Thoracic aorta (tissue), 2 donors: ENCODE results near the gene FMNL2. TPM values are rescaled to one million over a fixed set of nuclear protein-coding genes. Genes with fewer than 3 reads are reported as not detected.

Experiments
- ATAC-seq: fragments of 150-250 bp; one replicate; pipeline ENCODE4 v1.8.0; 2017; ENCODE audit warnings: low read depth; ENCODE audit not compliant: insufficient number of reproducible peaks, low FRiP score
- DNase-seq: peaks from one replicate; pipeline ENCODE4 v3.0.0-alpha.2; 2020; ENCODE audit warnings: low spot score
- H3K27ac ChIP-seq, 2 donors: fragments of 200-600 bp; sonication (generic); 1 replicate in 1 of 2; 2 replicates in 1 of 2; pipeline ENCODE4 v1.5.1; 2016; ENCODE audit warnings: mild to moderate bottlenecking in 2 of 2, moderate library complexity in 2 of 2
- H3K27me3 ChIP-seq: fragments of 200-600 bp; sonication (generic); replicated peaks from 2 replicates; pipeline ENCODE4 v1.6.0; 2016; ENCODE audit warnings: mild to moderate bottlenecking; ENCODE audit not compliant: insufficient read depth
- H3K36me3 ChIP-seq: fragments of 200-600 bp; sonication (generic); one replicate; pipeline ENCODE4 v1.5.1; 2016
- H3K4me1 ChIP-seq, 2 donors: fragments of 200-600 bp; sonication (generic); 1 replicate in 1 of 2; 2 replicates in 1 of 2; pipeline versions ENCODE4 v1.5.1 to v1.6.0; 2016; ENCODE audit warnings: low read depth in 2 of 2, mild to moderate bottlenecking in 1 of 2; ENCODE audit not compliant: control insufficient read depth in 1 of 2
- H3K4me3 ChIP-seq: fragments of 200-600 bp; sonication (generic); 2 replicates; pipeline ENCODE4 v1.5.1; 2016; ENCODE audit warnings: mild to moderate bottlenecking
- H3K9me3 ChIP-seq: fragments of 200-600 bp; sonication (generic); 2 replicates; pipeline ENCODE4 v1.5.1; 2016
- total RNA-seq, 2 donors: library from RNA; depleted of rRNA; stranded (reverse); fragments of >200 nt; gene quantifications; one replicate each; pipeline versions ENCODE4 v1.1.0 to v1.2.3, GENCODE V29; 2016
- TF ChIP-seq, protein P1 (sequence below): fragments of 200-600 bp; sonication (generic); IDR thresholded peaks from one replicate; pipeline ENCODE4 v1.5.1; 2019; ENCODE audit warnings: antibody characterized with exemption

FMNL2 gene
- total RNA-seq, 2 donors from 2014 or later: 30.6 to 87.0 TPM

DNA sequence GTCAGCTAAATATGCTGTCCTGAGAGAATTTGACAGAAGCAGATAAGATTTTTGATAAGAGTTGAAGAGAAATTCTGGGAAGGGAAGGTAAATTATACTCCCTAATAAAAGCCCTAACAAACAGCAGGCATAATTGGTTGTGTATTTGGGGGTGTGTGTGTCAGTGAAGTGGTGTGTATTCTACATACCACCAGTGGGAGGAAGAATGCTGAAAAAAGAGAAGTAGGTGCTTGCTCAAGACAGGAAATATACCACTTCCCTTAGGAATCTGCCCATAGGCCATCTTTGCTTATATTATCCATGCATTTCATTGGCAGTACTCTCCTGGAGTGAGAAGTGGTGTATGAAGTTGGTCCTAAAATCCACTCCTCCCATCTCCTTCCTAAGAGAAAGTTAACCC lies 76.2 kb downstream of the FMNL2 start:
- DNase-seq: no peak
- Histone ChIP-seq H3K27ac (peak overlapping the region; percentile 23 to 45), H3K36me3 (no peaks in the 10 kb centered on the region), H3K4me3 (no peak overlapping the region), H3K9me3 (no peaks in the 10 kb centered on the region), H3K27me3 (no peaks in the 10 kb centered on the region), H3K4me1 (peaks cover 36 to 56% of the 10 kb centered on the region in 2 donors)
- TF ChIP-seq, protein P1, sequence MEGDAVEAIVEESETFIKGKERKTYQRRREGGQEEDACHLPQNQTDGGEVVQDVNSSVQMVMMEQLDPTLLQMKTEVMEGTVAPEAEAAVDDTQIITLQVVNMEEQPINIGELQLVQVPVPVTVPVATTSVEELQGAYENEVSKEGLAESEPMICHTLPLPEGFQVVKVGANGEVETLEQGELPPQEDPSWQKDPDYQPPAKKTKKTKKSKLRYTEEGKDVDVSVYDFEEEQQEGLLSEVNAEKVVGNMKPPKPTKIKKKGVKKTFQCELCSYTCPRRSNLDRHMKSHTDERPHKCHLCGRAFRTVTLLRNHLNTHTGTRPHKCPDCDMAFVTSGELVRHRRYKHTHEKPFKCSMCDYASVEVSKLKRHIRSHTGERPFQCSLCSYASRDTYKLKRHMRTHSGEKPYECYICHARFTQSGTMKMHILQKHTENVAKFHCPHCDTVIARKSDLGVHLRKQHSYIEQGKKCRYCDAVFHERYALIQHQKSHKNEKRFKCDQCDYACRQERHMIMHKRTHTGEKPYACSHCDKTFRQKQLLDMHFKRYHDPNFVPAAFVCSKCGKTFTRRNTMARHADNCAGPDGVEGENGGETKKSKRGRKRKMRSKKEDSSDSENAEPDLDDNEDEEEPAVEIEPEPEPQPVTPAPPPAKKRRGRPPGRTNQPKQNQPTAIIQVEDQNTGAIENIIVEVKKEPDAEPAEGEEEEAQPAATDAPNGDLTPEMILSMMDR: no peak
- no peak for ATAC-seq

DNA sequence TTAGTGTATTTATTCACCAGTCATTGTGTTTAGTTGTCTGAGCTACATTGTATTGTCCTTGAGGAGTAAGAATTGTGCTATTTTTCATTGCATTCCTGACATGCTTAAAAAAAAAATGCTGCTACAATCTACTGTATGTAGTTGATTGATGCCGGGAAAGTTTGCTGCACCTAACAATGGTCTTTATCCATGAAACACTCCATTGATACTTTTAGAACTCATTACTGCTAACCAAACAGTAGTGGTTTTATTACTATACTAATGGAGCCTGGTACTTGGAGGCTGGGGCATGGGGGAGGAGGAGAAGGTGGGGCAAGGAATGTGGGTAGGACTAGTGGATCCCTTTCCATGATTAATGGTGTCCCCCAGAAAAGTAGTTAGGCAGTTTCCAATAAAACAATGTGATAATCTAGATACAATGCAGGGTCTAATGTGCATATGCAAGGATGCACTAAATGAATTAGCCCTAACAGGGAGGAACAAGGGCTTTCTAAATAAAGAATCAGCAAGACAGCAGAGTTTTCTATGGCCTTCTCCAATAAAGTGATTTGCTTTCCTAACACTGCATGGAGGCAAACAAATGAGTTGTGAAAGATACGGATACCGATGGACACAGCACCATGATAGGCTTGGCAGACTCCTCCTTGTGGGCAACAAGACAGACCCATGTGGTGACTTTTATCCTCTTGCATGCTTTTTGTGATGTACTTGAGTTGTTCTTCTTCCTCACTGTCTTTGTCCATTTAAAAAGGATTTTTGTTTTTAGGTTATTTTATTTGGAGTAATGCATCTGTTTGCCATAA lies 78.5 kb downstream of the FMNL2 start:
- H3K36me3 ChIP-seq: no peaks in the 10 kb centered on the region
- DNase-seq (no peak), ATAC-seq (no peak)
- TF ChIP-seq, protein P1: no peak
- no peaks in the 10 kb centered on the region for H3K27me3 ChIP-seq
- H3K9me3 ChIP-seq: no peaks in the 10 kb centered on the region
- H3K4me3 ChIP-seq: no peak overlapping the region
- no peak overlapping the region for H3K27ac ChIP-seq
- peaks cover 25 to 52% of the 10 kb centered on the region in 2 donors for H3K4me1 ChIP-seq

DNA sequence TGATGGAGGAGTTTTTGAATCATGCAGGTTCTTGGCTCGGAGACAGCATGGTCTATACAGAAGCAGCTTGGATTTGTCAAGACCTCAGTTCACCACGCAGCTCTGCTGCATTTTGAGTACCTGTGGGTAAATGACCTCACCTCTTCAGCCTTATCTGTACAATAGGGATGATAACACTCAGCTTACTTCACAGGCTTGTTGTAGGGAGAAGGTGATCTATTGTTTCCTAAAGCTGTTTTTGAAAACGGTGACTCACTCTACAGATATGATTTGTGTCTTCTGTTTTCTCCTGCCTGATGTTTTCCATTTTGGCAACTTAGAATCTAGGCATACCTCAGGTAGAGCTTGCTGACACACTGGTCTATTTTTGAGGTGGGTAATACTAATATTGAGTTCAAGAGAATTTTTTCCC lies 80.3 kb downstream of the FMNL2 start:
- no peaks in the 10 kb centered on the region for H3K27me3 ChIP-seq
- H3K4me1 ChIP-seq: peaks cover 25 to 45% of the 10 kb centered on the region in 2 donors
- no peak for DNase-seq
- H3K9me3 ChIP-seq: no peaks in the 10 kb centered on the region
- H3K27ac ChIP-seq: no peak overlapping the region
- H3K36me3 ChIP-seq: no peaks in the 10 kb centered on the region
- TF ChIP-seq, protein P1: no peak
- H3K4me3 ChIP-seq: no peak overlapping the region
- no peak for ATAC-seq

DNA sequence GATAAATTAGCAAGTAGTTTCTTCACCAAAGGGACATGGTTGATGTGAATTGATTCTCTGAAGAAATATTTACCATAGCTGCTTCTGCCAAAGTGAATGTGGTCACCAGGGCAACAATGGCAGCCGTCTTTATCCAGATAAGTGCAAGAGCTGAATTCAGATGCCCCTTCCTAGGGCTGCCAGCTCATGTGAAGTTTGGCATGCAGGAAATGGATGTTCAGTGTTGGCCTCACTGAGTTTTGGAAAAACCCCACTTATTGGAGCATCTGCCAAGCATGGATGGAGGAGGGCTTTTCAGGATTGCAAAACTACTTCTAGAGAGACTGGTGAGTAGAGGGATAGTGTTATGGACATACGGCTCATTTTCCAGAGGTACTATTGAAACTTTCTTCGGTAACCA lies 80.8 kb downstream of the FMNL2 start:
- peaks cover 20 to 45% of the 10 kb centered on the region in 2 donors for H3K4me1 ChIP-seq
- TF ChIP-seq, protein P1: no peak
- DNase-seq: no peak
- no peaks in the 10 kb centered on the region for H3K36me3 ChIP-seq
- no peak overlapping the region for H3K4me3 ChIP-seq
- no peaks in the 10 kb centered on the region for H3K27me3 ChIP-seq
- H3K9me3 ChIP-seq: no peaks in the 10 kb centered on the region
- no peak overlapping the region for H3K27ac ChIP-seq
- no peak for ATAC-seq

DNA sequence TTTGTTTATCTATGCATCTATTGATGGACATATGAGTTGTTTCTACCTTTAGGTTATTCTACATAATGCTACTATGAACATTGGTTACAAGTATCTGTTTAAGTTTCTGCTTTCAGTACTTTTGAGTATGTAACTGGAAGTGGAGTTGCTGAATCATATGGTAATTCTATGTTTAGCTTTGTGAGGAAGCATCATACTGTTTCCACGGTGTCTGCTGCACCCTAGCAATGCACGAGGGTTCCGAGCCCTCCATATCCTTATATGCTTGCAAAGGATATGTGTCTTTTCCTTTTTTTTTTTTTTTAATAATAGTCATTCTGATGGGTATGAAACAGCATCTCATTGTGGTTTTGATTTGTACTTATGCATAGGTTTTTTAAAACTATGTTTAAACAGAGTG lies 83.7 kb downstream of the FMNL2 start:
- TF ChIP-seq, protein P1: no peak
- H3K27me3 ChIP-seq: no peaks in the 10 kb centered on the region
- H3K4me1 ChIP-seq: peaks cover 19 to 45% of the 10 kb centered on the region in 2 donors
- no peak overlapping the region for H3K4me3 ChIP-seq
- no peak for ATAC-seq
- no peak overlapping the region for H3K27ac ChIP-seq
- no peak for DNase-seq
- no peaks in the 10 kb centered on the region for H3K9me3 ChIP-seq
- H3K36me3 ChIP-seq: no peaks in the 10 kb centered on the region
